ENCODE data around the gene IL22RA1.

IL22RA1 gene

DNA sequence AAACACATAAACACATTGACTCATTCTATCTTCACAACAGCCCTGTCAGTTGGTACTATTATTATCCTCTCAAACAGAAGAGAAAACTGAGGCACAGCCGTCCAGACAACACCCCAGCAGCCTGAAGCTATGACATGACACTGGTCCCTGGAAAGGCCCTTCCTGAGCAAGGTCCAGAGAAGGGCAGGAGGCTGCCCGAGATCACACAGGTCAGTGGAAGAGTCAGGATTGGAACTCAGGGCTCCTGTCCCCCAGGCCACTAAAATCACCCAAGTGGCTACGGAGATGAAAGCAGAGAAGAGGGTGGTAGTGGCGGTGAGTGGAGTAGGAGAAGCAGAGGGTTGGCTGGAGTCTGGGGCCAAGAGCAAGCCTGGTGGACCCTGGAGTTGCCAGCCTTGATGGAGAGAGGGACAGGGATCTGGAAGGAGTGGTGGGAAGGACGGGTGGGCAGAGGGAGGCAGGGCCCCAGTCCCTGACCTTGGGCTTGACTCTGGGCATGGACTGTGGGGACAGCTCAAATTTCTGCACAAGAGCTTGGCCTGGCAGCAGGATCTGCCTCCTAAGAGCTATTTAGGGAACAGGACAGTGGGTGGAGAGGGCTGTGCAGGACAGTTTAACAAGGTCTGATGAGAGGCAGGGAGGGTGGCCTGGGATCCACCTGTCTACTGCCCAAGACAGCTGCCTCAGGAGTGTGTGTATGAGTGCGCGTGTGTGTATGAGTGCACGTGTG lies 46.8 kb downstream of the IL22RA1 start:
- FAIRE-seq = no peak

DNA sequence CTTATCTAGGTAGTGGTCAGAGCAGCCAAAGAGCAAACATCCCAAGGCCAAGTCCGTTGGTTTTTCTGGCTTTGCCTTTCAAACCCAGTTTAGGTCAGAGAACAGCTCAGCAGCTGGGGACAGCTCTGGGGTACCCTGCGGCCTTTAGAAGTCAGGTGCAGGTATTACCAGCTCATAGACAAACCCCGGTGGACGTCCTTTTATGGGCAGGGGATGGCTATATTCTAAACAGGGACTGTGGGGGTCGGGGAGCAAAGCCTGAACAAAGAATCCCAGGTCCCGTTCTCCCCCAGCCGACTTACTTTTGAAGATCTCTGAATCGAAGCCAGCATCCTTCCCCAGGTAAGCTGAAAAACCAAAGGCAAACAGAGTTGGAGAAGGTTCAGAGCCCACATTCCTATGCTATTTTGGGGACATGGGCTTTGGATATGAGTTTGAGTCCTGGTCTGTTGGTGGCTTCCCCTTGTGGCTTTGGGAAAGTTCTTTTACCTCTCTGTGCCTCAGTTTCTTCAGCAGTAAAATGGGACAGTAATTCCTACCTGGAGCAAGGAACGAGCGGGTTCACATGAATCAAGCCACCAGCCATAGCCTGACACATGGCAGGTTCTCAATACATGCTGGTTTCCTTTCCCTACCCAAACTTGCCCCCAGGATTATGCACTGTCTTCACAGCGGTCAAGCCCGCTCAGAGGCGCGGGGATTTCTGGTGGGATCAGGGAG lies 47.6 kb downstream of the IL22RA1 start:
- FAIRE-seq = no peak

DNA sequence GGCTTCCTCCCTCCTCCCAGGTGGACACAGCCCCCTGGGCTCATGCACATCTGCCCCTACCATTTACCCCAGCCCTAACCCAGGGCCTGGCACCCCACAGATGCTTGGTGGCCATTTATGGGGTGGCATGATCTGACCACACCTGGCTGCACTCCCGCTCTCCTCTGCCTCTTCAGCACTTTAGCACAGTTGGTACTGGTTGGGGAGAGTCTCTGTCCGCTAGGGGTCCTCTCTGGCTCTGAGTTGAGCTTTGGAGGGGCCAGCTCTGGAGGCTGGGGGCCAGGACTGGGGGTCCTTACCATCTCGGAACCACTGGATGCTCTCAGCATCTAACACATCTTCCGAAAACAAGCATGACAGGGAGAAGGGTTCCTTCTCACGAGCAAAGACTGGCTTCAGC lies 48.4 kb downstream of the IL22RA1 start:
- FAIRE-seq = no peak

DNA sequence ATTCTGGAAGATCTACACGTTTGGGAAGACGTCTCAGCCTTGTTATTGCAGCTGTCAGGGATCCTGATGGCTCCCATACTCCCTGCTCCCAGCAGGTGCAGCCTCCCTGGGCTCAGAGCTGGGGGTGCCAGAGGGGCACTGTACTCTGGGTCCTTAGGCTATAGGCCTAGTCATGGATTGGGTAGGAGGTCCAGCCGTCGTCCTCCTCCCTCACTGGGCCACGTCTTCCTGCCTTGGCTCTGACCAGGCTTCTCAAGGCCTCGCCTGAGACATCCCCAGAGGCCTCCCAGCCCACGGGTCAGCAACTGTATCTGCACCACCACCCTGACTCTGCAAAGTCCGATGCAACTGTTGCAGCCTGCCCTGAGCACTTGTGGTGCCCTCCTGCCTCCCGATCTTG lies 49.2 kb downstream of the IL22RA1 start:
- FAIRE-seq = no peak

DNA sequence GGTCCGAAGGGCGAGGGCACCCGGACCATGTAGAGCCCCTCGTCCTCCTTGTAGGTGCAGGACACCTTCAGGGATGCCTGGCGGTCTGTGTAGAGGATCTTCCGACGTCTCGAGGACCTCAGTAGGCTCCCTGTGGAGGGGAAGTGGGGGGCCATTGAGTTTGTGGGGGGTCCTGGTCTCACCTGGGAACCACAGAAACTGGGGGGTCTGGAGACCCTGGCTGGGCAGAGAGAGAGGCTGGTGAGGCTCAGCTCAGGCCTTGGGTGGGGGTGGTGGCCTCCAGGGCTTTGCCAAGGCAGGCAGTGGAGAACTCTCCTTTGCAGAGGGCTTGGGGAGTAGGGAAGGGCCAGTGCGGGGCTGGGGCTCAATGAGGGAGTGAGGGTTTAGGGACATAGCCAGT lies 50.0 kb downstream of the IL22RA1 start:
- FAIRE-seq = no peak

GRCh38 chr1:24091971-24092482 lies 50.9 kb downstream of the IL22RA1 start:
- no peak for FAIRE-seq

GRCh38 chr1:24090736-24091135 lies 52.2 kb downstream of the IL22RA1 start:
- no peak for FAIRE-seq

- no peak for FAIRE-seq
Observed at GRCh38 chr1:24089743-24090555, 53.0 kb downstream of the IL22RA1 start.

GRCh38 chr1:24089027-24089742 lies 53.8 kb downstream of the IL22RA1 start:
- FAIRE-seq = no peak

- no peak for FAIRE-seq
Observed at GRCh38 chr1:24086466-24086865, 56.5 kb downstream of the IL22RA1 start.

DNA sequence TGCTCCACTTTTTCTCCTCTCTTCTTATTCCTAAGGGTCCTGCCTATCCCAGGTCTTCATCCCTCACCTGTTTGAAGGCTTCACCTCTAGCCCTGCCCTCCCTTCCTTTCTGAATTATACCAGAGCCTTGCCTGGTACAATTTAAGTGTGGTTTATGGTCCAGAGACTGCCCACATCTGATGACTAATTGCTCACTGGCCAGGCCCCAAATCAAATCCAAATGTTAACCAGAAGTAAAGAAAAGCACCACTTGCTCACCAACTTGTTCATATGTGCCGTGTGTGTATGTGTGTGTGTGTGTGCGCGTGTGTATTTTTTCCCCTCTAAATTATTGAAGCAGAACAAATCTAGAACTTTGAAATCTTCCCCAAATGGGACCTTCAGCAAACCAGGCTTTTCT lies 57.4 kb downstream of the IL22RA1 start:
- no peak for FAIRE-seq

DNA sequence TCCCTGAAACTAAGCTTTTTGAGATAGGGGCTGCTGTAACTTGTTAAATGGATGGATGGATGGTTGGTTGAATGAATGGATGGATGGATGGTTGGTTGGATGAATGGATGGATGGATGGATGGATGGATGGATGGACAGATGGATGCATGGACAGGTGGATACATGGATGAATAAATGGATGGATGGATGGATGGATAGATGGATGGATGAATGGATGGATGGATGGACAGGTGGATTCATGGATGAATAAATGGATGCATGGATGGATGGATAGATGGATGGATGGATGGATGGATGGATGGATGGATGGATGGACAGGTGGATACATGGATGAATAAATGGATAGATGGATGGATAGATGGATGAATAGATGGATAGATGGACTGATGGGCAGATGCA lies 57.9 kb downstream of the IL22RA1 start:
- FAIRE-seq = no peak

GRCh38 chr1:24084050-24084449 lies 58.9 kb downstream of the IL22RA1 start:
- no peak for FAIRE-seq

DNA sequence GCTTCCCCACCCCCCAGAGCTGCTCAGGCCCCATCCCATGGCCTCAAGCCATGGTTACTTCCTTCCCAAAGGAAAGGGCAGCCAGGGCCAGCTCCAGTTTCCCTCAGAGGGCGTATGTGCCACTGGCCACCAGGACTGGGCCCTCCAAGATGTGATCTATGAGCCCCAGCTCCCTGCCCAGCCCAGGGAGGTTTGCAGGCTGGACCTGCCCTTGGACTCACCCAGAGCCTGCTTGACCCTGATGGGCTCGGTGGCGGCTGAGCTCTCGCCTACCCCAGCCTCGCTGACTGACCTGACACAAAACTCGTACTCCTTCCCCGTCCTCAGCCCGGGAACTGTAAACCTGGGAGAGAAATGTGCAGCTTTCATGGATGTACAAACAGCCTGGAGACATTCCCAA lies 60.6 kb downstream of the IL22RA1 start:
- FAIRE-seq = no peak

DNA sequence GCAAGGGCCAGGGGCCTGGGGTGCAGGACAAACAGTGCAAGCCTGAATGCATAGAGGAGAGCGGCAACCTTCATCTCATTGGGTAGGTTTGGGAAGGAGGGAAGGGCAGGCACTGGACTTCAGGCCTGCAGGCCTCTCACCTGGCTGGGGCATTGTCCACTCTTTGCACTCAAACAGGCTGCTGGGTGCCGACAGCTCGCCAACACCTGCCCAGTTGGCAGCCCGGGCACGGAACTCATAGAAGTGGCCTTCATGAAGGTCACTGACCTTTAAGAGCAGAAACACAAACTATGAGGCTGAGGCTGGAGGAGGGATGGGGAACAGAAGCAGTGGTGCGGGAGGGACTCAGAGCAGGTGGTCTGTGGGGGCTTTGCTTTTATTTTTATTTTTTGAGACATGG lies 61.8 kb downstream of the IL22RA1 start:
- FAIRE-seq = no peak

DNA sequence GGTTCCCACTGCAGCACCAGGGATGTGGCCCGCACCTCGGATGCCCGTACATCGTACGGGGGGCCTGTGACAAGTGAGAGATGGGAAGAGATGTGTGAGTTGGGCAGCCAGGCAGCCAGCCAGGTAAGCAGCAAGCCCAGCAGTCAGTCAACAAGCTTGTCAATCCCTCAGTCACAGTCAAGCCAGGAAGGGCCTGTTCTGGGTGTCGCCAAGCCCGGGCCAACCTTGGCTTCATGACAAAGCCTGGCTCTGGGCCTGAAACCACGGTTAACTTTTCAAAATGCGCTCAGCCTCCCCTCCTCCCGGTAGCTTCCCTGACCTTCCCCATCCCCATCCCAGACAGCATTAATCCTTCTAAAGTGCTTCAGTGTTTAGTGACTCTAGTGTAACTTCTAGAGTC lies 62.8 kb downstream of the IL22RA1 start:
- no peak for FAIRE-seq

- FAIRE-seq = no peak
Observed at GRCh38 chr1:24077278-24077978, 65.5 kb downstream of the IL22RA1 start.

DNA sequence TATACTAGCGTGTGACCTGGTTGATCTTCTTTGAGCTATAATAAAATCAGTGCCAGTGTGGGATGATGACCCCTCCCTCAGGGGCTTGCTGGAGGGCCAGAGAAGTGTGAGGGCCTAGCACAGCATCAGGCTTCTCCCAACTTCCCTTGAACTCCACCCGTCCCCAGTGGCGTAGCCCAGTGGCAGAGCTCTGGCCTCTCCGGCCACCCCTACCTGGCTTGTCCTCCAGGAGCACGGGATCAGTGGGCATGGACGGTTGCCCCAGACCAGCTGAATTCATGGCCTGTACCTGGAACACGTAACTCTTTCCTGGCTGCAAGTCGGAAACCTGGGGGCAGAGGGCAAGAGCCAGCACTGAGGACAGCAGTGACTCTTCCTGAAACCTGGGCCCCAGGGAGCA lies 67.0 kb downstream of the IL22RA1 start:
- no peak for FAIRE-seq

GRCh38 chr1:24075590-24075854 lies 67.4 kb downstream of the IL22RA1 start:
- no peak for FAIRE-seq

GRCh38 chr1:24074817-24075589 lies 67.9 kb downstream of the IL22RA1 start:
- no peak for FAIRE-seq

- FAIRE-seq = no peak
Observed at GRCh38 chr1:24074196-24074595, 68.7 kb downstream of the IL22RA1 start.

DNA sequence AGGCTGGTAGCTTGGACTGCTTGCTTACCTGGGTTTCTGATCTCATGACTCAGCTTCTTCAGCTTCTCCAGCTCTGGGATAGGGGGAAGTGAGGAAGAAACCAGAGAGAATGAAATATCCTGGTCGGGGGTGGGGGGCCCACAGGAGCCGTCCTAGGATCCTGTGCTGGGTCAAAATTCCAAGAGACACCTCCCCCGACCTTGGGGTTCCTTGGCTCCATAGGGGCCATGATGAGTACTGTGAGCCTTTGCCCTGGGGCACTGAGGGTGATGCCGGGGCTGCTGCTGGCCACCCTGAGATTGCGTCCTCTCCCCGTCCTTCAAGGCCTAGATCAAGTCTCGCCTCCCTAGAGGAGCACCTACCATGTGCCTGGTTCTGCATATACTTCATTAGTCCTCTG lies 71.0 kb downstream of the IL22RA1 start:
- no peak for FAIRE-seq
